Muscle of leg (tissue), 9 donors: ENCODE data around the gene PRICKLE2. TPM values are rescaled to one million over a fixed set of nuclear protein-coding genes. Genes with fewer than 3 reads are reported as not detected.

Experiments used
- polyA plus RNA-seq, 8 donors: library from polyadenylated mRNA; unstranded; fragments of 120-200 nt; gene quantifications; one replicate each; pipeline versions ENCODE4 v1.2.1 to v1.2.3, GENCODE V29; 2013; ENCODE audit warnings: inconsistent platforms in 1 of 8, low replicate concordance in 1 of 8; ENCODE audit not compliant: insufficient read length in 8 of 8, insufficient read depth in 1 of 8
- total RNA-seq: library from RNA; stranded (reverse); fragments of 120-200 nt; gene quantifications from one replicate; pipeline ENCODE4 v1.2.4, GENCODE V29; 2013

The PRICKLE2 gene
- total and polyA plus RNA-seq, 9 donors = 6.4 to 14.6 (median 10.0) TPM

Other genes with a start within 250 kb of the PRICKLE2 start
- gene PSMD6, start 202.0 kb downstream of the PRICKLE2 start, total RNA-seq = 68.6 TPM
- 10 to 100 TPM; 72.4 to 87.6 (median 82.9) TPM for gene PSMD6, start 202.0 kb downstream of the PRICKLE2 start, polyA plus RNA-seq